Activated T-cell treated with anti-CD3 and anti-CD28 coated beads for 1 hour (primary cell): ENCODE measurements around the gene FHIT.
"Not testable (repeated sequence)": the region's sequence is repeated elsewhere in the genome, so short reads cannot be mapped to it uniquely, and the experiment has no call there.

Experiments used
- DNase-seq: peaks from one replicate; pipeline ENCODE4 v3.0.0-alpha.2; 2020; ENCODE audit warnings: low read depth

FHIT gene

GRCh38 chr3:60707452-60708020 lies 543.7 kb downstream of the FHIT start:
- no peak for DNase-seq

DNA sequence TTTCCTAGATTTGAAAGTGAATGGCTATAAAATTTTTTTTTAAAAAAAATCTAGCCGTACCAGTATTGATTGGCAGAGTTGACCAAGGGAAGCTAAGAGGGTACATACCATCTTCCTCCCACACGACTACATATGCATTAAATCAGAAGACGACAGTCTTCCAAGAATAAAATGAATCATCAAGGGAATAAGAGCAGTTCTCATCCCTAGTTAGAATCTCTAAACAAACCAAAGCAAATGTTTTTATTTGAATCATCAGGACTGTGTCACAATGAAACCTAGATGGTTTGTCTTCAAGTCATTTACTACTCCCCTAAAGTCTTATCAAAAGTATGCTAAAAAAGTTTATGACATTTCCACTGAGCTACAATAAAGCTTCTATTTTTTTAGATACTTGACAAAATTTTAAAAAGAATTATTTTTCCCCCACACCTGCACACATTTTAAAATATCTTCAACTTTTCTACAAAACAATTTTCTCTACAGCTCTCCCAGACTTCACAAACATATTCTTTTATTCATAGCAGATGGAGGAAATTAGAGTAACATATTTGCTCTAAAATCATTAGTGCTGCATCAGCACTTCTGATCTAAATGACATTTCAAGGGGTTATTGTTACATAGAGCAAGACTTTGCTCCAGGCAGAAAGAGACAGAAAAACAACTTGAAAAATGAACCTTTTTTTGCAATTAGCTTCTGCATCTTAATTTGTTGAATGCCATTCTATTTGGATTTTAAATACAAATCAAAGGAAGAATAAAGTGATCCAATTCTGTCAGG lies 547.1 kb downstream of the FHIT start:
- no peak for DNase-seq

- no peak for DNase-seq
Measured at GRCh38 chr3:60703008-60703407, 548.2 kb downstream of the FHIT start.

DNA sequence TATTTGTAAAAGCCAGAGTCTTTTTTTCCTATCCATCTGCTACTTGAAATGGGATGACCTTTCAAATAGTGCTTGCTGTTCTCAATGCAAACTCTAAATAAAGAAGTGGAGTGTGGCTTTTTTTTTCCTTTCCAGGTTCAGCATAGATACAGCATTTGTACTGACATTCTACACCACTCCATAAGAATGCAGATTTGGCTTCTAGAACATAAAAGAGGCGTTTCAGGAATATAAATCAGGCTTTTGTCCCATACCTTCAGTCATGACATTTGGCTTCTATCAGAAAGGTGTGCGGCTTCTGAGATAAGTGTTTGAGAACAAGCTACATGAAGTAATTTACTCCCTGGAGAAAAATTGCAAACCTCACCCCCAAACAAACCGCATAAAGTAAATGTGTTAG lies 553.1 kb downstream of the FHIT start:
- no peak for DNase-seq

DNA sequence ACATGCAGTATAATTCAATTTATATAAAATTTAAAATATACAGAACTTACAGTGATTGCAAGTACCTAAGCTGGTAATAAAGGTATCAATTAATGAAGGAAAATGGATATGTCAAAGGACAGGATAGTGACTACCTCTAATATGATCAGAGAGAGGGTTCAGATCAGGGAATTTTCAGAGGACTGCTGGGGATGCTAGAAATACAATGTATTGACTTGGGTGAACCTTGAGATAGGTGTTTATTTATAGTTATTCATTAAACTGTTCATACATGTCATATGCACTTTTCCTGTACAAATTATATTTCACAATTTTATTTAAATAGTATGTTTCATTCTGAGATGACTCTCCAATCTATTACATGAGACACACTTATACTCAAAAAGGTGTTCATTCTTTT lies 554.1 kb downstream of the FHIT start:
- DNase-seq: no peak

DNA sequence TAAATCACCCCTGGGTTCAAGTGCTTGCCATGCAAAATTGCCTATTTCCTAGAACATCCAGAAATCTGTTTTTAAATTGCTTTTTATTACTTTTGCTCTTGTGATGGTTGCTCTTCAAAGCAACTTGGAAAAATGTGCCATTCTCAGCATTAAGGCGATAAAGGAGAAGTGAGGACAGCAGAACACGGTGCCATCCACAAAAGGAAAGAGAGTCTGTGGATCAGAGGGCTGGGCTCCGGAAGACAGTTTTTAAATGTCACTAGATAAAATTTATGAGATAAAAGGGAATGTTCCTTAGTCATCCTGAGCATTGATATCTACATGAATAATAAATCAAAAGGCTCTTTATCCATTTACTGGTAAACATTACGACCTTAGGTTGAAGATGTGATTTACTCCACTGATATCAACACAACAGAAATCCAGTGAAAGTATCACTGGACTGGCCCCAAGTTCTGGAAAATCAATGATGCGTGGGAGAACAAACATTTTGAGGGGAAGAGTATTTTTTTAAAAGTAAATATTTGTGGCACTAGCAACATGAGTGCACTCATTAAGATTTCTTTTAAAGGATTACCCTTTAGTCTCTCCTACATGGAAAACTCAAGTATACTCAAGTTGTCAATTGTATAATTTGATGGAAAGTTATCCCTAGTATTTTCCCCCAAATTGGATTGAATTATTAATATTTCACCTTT lies 554.7 kb downstream of the FHIT start:
- DNase-seq: no peak

GRCh38 chr3:60675424-60675823 lies 575.8 kb downstream of the FHIT start:
- DNase-seq: no peak

DNA sequence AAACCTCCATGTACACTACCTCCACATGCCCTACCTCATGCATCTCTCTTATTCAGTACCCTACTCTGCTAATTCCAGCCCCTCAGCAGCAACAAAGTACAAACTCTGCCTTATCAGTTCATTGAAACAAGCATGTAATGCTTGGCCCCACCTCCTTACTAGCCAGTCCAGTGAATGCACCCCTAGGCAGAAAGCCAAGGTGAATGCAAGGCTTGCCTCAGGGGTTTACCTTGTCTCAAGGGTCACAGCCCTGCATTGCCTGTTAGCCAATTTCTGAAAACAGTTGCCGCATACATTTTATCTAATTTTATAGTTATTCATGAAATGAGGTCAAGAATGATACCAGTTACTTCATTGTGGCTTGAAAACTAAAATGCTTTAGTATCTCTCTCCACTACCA lies 576.4 kb downstream of the FHIT start:
- DNase-seq: no peak

GRCh38 chr3:60673123-60673522 lies 578.1 kb downstream of the FHIT start:
- no peak for DNase-seq

- DNase-seq: not testable (repeated sequence)
Measured at GRCh38 chr3:60672337-60672736, 578.9 kb downstream of the FHIT start.

- no peak for DNase-seq
Measured at GRCh38 chr3:60669636-60670035, 581.6 kb downstream of the FHIT start.

DNA sequence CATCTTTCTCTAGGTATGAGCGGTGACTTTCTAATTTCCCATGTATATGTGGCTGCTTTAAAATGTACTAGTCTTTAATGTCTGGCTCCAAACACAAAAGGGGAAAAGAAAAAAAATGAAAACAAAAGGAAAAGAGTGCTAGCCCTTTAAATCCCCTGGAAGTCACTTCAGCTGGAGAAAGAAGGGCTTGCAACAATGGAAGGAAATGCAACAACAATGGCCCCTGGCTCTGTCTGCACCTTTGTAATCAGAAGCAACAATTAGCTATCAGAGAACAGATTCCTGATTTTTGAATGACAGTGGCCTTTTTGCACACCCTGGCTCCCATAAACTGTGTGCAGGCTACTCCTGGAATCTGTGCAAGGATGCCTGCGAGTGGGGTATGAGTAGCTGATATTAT lies 591.2 kb downstream of the FHIT start:
- DNase-seq: no peak

DNA sequence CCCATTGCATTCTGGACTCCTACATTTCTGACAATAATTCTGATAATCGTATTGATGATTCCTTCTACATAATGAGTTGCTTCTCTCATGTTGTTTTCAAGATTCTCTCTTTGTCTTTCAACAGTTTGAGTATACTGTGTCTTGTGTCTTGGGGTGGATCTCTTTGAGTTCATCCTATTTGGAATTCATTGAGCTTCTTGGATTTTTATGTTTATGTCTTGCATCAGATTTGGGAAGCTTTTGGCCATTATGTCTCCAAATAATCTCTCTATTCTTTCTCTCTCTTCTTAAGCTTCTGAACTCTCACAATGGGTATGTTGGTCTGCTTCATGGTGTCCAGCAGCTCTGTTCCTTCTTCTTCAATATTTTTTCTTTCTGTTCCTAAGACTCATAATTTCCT lies 592.2 kb downstream of the FHIT start:
- DNase-seq: no peak

DNA sequence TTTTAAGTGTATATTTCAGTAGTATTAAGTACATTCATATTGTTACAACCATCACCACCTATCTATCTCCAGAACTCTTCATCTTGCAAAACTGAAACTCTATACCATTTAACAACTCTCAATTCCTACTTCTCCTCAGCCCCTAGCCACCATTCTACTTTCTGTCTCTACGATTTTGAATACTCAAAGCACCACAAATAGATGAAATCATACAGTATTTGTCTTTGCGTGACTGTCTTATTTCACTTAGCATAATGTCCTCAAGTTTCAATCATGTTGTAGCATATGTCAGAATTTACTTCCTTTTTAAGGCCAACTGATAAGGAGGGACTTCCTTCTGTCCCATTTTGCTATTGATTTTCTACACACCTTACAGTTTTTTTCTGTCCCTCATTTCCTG lies 593.3 kb downstream of the FHIT start:
- DNase-seq: no peak

GRCh38 chr3:60652829-60653228 lies 598.4 kb downstream of the FHIT start:
- DNase-seq: no peak

DNA sequence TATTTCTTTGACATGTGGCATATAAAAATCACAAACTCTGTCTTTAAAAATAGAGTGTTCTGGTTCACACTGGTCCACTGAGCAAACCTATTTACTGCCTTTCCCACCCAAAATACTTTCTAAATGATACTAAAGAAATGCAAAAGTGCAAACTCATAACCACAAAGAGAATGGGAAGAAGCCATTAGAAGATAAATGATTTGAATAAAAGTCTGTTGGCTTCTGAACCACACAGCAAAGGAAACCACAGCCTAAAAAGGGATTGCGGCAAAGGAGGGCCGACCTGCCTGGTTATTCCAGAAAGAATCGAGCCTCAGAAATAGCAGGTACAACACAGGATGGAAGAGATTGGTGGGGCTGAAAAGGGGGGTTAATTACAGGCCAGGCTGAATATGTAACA lies 599.5 kb downstream of the FHIT start:
- DNase-seq: no peak

- no peak for DNase-seq
Measured at GRCh38 chr3:60650171-60650570, 601.1 kb downstream of the FHIT start.

GRCh38 chr3:60645801-60646200 lies 605.5 kb downstream of the FHIT start:
- no peak for DNase-seq

DNA sequence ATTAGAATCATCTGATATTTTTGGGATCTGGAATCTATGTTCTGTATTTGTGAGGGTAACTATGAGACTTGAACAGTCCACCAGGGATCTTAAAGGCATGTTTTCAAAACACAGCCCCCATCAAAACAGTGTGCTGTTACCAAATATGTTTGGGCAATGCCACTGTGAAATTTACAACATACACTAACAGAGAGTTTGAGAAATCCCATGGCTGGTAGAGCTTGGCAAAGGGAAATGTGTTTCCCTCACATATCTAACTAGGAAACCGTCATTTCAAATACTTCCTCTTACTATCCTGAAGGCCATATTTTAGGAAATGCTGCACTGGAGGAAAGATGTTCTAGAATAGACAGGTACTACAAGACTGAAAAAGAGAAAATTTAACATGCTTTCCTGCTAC lies 607.4 kb downstream of the FHIT start:
- no peak for DNase-seq

- DNase-seq: no peak
Measured at GRCh38 chr3:60641354-60641753, 609.9 kb downstream of the FHIT start.

- DNase-seq: no peak
Measured at GRCh38 chr3:60636846-60637245, 614.4 kb downstream of the FHIT start.

GRCh38 chr3:60633644-60634043 lies 617.6 kb downstream of the FHIT start:
- no peak for DNase-seq

DNA sequence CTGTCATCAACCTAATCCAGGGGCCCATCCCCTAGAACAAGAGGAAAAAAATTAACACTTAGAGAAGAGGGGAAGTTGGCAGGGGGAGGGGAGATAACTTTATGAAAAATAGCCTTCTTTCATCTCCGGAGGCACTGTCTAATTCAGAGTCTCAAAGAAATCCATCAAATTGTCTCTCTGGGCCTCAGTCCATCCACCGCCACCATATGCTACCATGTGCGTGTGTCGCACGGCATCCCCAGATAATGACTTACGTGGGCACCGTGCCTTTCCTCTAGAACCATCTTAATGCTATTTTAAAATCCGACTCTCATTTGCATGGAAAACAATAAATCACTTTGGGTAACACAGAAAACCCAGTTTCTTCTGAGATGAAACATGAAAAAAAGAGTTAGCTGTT lies 619.7 kb downstream of the FHIT start:
- DNase-seq: no peak

GRCh38 chr3:60630953-60631352 lies 620.3 kb downstream of the FHIT start:
- DNase-seq: no peak
